ENCODE measurements around the gene PGBD5. TPM values are rescaled to one million over a fixed set of nuclear protein-coding genes. Genes with fewer than 3 reads are reported as not detected.
A peak's percentile ranks its signal among the peaks of the same experiment; 100 is the strongest.

Gene PGBD5
- total and polyA plus RNA-seq, 4 donors, result 0.54 to 3.0 (median 1.8) TPM

DNA sequence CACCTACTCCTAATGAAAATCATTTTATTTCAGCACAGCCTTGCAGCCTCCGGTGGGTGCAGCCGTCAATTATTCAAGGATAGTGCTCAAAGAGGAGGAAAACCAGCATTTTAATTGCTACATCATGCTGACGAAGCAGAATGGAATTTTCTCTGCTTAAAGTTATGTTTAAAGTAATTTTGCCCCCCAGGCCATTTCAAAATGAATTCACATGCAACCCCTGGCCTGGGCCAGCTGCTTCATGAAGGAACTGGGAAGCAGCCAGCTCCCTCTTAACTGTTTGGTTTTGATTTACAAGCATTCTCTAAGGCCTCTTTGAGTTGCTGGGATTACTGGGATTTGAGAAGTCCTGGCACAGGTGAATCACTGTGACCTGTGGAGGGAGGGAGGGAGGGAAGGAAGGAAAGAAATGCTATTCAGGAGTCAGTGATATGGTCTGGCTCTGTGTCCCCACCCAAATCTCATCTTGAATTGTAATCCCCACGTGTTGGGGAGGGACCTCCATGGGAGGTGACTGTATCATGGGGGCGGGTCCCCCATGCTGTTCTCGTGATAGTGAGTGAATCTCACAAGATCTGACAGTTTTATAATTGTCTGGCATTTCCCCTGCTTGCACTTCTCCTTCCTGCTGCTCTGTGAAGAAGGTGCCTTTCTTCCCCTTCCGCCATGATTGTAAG, 66.0 kb downstream of the PGBD5 start:
- H3K9me3 ChIP-seq (ENCODE audit: control insufficient read depth in 4 of 4, insufficient read depth in 3 of 4, low read length in 3 of 4), result peaks cover 0 to 4% (median 0%) of the 10 kb centered on the region in 4 donors
- H3K9ac ChIP-seq (ENCODE audit: insufficient read depth in 1 of 2, low read length in 2 of 2), result no peak overlapping the region
- DNase-seq (peak; percentile 37 to 74 (median 67)), ATAC-seq (ENCODE audit: insufficient read depth, low FRiP score) (no peak)
- H3K36me3 ChIP-seq (ENCODE audit: control insufficient read depth in 4 of 4, insufficient read depth in 4 of 4, low read length in 4 of 4), result no peaks in the 10 kb centered on the region
- no peak overlapping the region for H3K4me3 ChIP-seq
- 55 to 75% methylated on average over 7 of the region's 7 CpGs for WGBS, 2 donors
- H3K4me1 ChIP-seq (ENCODE audit: control insufficient read depth in 5 of 5, insufficient read depth in 5 of 5, low read length in 5 of 5), result peaks cover 0 to 4% (median 0%) of the 10 kb centered on the region in 5 donors
- H3K27ac ChIP-seq (ENCODE audit: low read depth in 1 of 2, low read length in 1 of 2), result no peak overlapping the region
- TF ChIP-seq, protein P1, sequence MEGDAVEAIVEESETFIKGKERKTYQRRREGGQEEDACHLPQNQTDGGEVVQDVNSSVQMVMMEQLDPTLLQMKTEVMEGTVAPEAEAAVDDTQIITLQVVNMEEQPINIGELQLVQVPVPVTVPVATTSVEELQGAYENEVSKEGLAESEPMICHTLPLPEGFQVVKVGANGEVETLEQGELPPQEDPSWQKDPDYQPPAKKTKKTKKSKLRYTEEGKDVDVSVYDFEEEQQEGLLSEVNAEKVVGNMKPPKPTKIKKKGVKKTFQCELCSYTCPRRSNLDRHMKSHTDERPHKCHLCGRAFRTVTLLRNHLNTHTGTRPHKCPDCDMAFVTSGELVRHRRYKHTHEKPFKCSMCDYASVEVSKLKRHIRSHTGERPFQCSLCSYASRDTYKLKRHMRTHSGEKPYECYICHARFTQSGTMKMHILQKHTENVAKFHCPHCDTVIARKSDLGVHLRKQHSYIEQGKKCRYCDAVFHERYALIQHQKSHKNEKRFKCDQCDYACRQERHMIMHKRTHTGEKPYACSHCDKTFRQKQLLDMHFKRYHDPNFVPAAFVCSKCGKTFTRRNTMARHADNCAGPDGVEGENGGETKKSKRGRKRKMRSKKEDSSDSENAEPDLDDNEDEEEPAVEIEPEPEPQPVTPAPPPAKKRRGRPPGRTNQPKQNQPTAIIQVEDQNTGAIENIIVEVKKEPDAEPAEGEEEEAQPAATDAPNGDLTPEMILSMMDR (IDR thresholded peaks at IDR 0.05; ENCODE audit: control extremely low read depth, extremely low read depth), result no peak
- H3K27me3 ChIP-seq (ENCODE audit: control insufficient read depth in 3 of 3, insufficient read depth in 3 of 3, low read length in 2 of 3), result no peaks in the 10 kb centered on the region

DNA sequence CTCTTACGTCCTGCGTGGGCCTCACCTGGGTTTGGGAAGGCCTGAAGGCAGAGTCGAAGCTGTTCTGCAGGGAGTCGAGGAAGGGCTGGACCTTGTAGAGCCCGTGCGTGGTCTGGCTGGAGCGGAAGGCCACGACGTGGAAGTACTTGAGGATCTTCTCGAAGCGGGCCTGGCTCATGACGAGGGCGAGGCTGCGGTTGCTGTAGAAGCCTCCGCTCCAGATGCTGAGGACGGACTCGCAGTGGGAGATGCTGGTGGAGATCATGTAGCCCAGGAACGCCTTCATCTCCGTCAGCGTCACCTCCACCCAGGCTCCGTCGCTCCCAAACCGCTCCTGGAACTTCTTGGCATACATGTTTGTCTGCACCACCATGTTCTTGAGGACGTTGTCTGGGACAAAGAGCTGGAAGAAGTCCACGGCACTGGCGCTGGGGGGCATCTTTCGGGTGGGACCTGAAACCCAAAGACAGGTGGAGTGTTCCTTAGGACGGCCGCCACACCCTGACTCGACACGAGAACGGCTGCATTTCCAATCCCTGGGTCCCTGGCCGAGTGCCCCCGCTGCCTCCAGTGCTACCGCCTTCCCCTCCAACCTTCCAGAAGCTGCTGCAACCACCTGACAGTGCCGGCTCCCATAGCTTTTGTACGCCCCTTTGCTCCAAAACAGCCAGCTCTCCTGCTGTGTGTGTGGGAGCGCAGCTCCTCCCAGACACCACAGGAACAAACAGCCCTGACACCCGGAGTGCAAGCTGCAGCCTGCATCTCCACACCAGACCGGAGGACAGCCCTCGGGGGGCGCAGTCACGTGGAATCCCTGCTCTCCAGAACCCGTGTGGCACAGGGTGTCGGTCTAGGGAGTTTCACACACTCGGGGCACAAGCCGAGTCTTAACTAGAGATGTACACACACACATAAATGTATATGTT, 69.0 kb downstream of the PGBD5 start:
- no peak overlapping the region for H3K27ac ChIP-seq (ENCODE audit: low read depth in 1 of 2, low read length in 1 of 2)

DNA sequence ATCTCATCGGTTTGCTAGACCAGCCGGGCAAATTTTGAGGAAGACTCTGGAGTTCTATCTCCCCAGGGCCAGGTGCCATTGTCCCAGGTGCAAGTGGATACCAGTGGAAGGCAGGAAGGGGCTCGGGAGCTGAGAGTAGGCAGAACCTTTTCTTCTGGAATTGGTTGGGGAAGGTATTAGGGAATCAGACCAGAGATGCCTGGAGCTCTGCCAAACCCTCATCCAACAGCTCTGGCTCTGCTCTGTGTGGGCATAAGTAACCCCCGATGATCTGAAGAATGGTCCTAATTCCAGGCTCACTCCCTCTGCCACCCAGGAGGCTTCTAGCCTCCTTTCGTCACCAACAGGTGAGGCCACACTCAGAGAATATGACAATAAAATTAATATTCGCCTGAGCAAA, 69.9 kb downstream of the PGBD5 start:
- Histone ChIP-seq H3K9me3 (ENCODE audit: control insufficient read depth in 4 of 4, insufficient read depth in 3 of 4, low read length in 3 of 4) (peaks cover 0 to 2% (median 0%) of the 10 kb centered on the region in 4 donors), H3K36me3 (ENCODE audit: control insufficient read depth in 4 of 4, insufficient read depth in 4 of 4, low read length in 4 of 4) (no peaks in the 10 kb centered on the region), H3K4me3 (no peak overlapping the region), H3K9ac (ENCODE audit: insufficient read depth in 1 of 2, low read length in 2 of 2) (no peak overlapping the region), H3K4me1 (ENCODE audit: control insufficient read depth in 5 of 5, insufficient read depth in 5 of 5, low read length in 5 of 5) (peaks cover 0 to 4% (median 0%) of the 10 kb centered on the region in 5 donors), H3K27me3 (ENCODE audit: control insufficient read depth in 3 of 3, insufficient read depth in 3 of 3, low read length in 2 of 3) (no peaks in the 10 kb centered on the region), H3K27ac (ENCODE audit: low read depth in 1 of 2, low read length in 1 of 2) (no peak overlapping the region)
- ATAC-seq (ENCODE audit: insufficient read depth, low FRiP score) (no peak), DNase-seq (no peak)
- TF ChIP-seq, protein P1 (IDR thresholded peaks at IDR 0.05; ENCODE audit: control extremely low read depth, extremely low read depth), result no peak
- WGBS, 2 donors, result 79 to 82% methylated on average over 6 of the region's 6 CpGs

More for the DNA sequence above, 69.0 kb downstream of the PGBD5 start:
- TF ChIP-seq, protein P1 (IDR thresholded peaks at IDR 0.05; ENCODE audit: control extremely low read depth, extremely low read depth), result no peak
- 88% methylated on average over 47 of the region's 47 CpGs for WGBS, 2 donors
- Histone ChIP-seq H3K9me3 (ENCODE audit: control insufficient read depth in 4 of 4, insufficient read depth in 3 of 4, low read length in 3 of 4) (peaks cover 0 to 4% (median 0%) of the 10 kb centered on the region in 4 donors), H3K27me3 (ENCODE audit: control insufficient read depth in 3 of 3, insufficient read depth in 3 of 3, low read length in 2 of 3) (no peaks in the 10 kb centered on the region), H3K4me1 (ENCODE audit: control insufficient read depth in 5 of 5, insufficient read depth in 5 of 5, low read length in 5 of 5) (peaks cover 0 to 4% (median 0%) of the 10 kb centered on the region in 5 donors), H3K9ac (ENCODE audit: insufficient read depth in 1 of 2, low read length in 2 of 2) (no peak overlapping the region), H3K36me3 (ENCODE audit: control insufficient read depth in 4 of 4, insufficient read depth in 4 of 4, low read length in 4 of 4) (no peaks in the 10 kb centered on the region), H3K4me3 (no peak overlapping the region)
- no peak for DNase-seq
- no peak for ATAC-seq (ENCODE audit: insufficient read depth, low FRiP score)
